Right cardiac atrium (tissue), 5 donors: ENCODE data around the gene AIFM1. TPM values are rescaled to one million over a fixed set of nuclear protein-coding genes. Genes with fewer than 3 reads are reported as not detected.
A peak's percentile ranks its signal among the peaks of the same experiment; 100 is the strongest.

ENCODE experiments used
- ATAC-seq, 2 donors: fragments of 200-7000 bp; cut with Tn5 transposase; one replicate each; pipeline versions ENCODE4 v1.8.0 to v1.9.1; 2020; ENCODE audit warnings: moderate library complexity in 2 of 2, mild to moderate bottlenecking in 1 of 2
- DNase-seq, 3 donors: peaks; one replicate each; pipeline ENCODE4 v3.0.0-alpha.2; 2020
- H3K27ac ChIP-seq: one replicate; pipeline ENCODE4 v1.5.1; 2013; ENCODE audit warnings: mild to moderate bottlenecking, low read length, control low read depth, moderate library complexity
- H3K27me3 ChIP-seq: one replicate; pipeline ENCODE4 v1.6.1; 2013; ENCODE audit not compliant: control insufficient read depth, insufficient read depth
- H3K4me1 ChIP-seq: one replicate; pipeline ENCODE4 v1.6.1; 2013; ENCODE audit warnings: low read length; ENCODE audit not compliant: control insufficient read depth, insufficient read depth
- H3K4me3 ChIP-seq: one replicate; pipeline ENCODE4 v1.5.1; 2013; ENCODE audit warnings: low read length, control low read depth
- H3K9me3 ChIP-seq: one replicate; pipeline ENCODE4 v1.6.1; 2013; ENCODE audit warnings: low read length; ENCODE audit not compliant: control insufficient read depth
- WGBS: extraction: QIAGEN DNeasy Blood & Tissue Kit; methylation state at CpG from one replicate; pipeline ENCODE4 v1.1.7; 2013; 5-methylcytosine and 5-hydroxymethylcytosine counted together
- intact Hi-C, 4 donors: fragments of 100-400 bp; cut with DNase I; formaldehyde crosslinking; loops; one replicate each; pipeline versions ENCODE4 v1.11.0 to v1.14.0; 2022 to 2023
- polyA plus RNA-seq: library from polyadenylated mRNA; stranded (reverse); fragments of 200-250 nt; gene quantifications from one replicate; pipeline ENCODE4 v1.2.3, GENCODE V29; 2013
- total RNA-seq, 4 donors: library from RNA; stranded (reverse); fragmentation: NEBNext Ultra II Directional; extraction: Animal tissue kit (Norgen Biotek cat#: 25700); gene quantifications; one replicate each; pipeline ENCODE4 v1.2.1, GENCODE V29; 2021
- donor health status: healthy with polysubstance abuse.
- donor health status: DM: no; HTN: yes; CAD: no.
- donor health status: DM: no; HTN: no; CAD: no.
- donor health status: DM: no; HTN: yes; CAD: no; lungs with severe emphysema.
- donor health status: DM: yes; HTN: yes; CAD: no.

AIFM1 gene
- total and polyA plus RNA-seq, 5 donors, result 82.0 to 129 (median 96.4) TPM

DNA sequence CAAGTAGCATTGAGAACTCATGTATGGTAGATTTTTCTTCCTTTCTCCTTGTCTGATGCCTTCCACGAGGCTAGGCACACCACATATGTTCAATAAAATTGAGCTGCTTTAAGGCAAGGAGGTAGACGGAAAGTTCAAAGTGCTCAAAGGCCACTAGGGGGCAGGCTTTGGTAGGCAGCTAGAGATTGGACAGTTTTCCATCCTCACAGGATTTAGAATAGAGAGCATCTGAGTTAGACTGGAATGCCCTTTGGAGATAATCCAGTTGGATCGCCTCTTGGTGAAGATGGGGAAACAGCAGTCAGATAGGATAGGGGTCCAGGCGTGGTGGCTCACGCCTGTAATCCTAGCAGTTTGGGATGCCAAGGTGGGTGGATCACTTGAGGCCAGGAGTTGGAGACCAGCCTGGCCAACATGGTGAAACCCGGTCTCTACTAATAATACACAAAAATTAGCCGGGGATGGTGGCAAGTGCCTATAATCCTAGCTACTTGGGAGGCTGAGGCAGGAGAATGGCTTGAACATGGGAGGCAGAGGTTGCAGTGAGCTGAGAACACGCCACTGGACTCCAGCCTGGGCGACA lies 85.7 kb downstream of the AIFM1 start:
- peak in 2 of 3 donors; percentile 41 to 69 for DNase-seq
- 45% methylated on average over 9 of the region's 9 CpGs for WGBS
- Histone ChIP-seq H3K27ac (no peak overlapping the region), H3K27me3 (no peaks in the 10 kb centered on the region), H3K9me3 (no peaks in the 10 kb centered on the region), H3K4me1 (peaks cover 4% of the 10 kb centered on the region), H3K4me3 (no peak overlapping the region)
- intact Hi-C loops, result loop anchor here (5.0 to 10.0 kb wide), 2 partner anchors 55 to 112 kb away; no protein-coding TSS in a partner anchor
- ATAC-seq, result peak; percentile 39 to 48

Other genes with a start within 250 kb of the AIFM1 start
- 10 to 100 TPM; 10.9 to 13.8 (median 11.5) TPM for gene BCORL1, start 183.2 kb downstream of the AIFM1 start, total RNA-seq
- gene BCORL1, start 183.2 kb downstream of the AIFM1 start, polyA plus RNA-seq, result 5.0 TPM
- gene ELF4, start 55.3 kb downstream of the AIFM1 start, total RNA-seq, result 1 to 10 TPM; 3.1 to 5.6 (median 3.9) TPM
- 1.7 TPM for gene ELF4, start 55.3 kb downstream of the AIFM1 start, polyA plus RNA-seq
- gene RAB33A, start 6.1 kb upstream of the AIFM1 start, total RNA-seq, result 10 to 100 TPM in 3 of 4 donors, 1 to 10 TPM in 1; 9.8 to 21.9 (median 18.9) TPM
- 11.3 TPM for gene RAB33A, start 6.1 kb upstream of the AIFM1 start, polyA plus RNA-seq
- gene ZNF280C, start 103.1 kb upstream of the AIFM1 start, total RNA-seq, result 1 to 10 TPM; 1.6 to 2.4 (median 2.1) TPM
- gene ZNF280C, start 103.1 kb upstream of the AIFM1 start, polyA plus RNA-seq, result 0.86 TPM
- gene SLC25A14, start 174.1 kb upstream of the AIFM1 start, total RNA-seq, result 1 to 10 TPM; 5.5 to 7.9 (median 6.3) TPM
- 7.4 TPM for gene SLC25A14, start 174.1 kb upstream of the AIFM1 start, polyA plus RNA-seq
- not detected for gene GPR119, start 219.8 kb upstream of the AIFM1 start, total RNA-seq
- not detected for gene GPR119, start 219.8 kb upstream of the AIFM1 start, polyA plus RNA-seq
- gene RBMX2, start 236.1 kb upstream of the AIFM1 start, total RNA-seq, result 10 to 100 TPM; 12.6 to 14.6 (median 14.0) TPM
- gene RBMX2, start 236.1 kb upstream of the AIFM1 start, polyA plus RNA-seq, result 13.1 TPM